PC-9 (cell line): ENCODE data around the gene NLN. TPM values are rescaled to one million over a fixed set of nuclear protein-coding genes. Genes with fewer than 3 reads are reported as not detected.

Experiments used
- BruUV-seq: library from RNA; stranded (reverse); fragments of 400-500 nt; replicated peaks from 2 replicates; lab custom pipeline; 2021; lab: Mats Ljungman, UMichigan
- CTCF ChIA-PET: fragments of 300-600 bp; sonication (Branson Sonifier 250); formaldehyde crosslinking; loops from one replicate; lab custom pipeline; 2022; ENCODE audit warnings: antibody characterized with exemption; lab: Charles Lee
- POLR2A ChIA-PET: fragments of 300-600 bp; sonication (Branson Sonifier 250); formaldehyde crosslinking; loops from one replicate; lab custom pipeline; 2022; ENCODE audit warnings: antibody characterized with exemption; ENCODE audit not compliant: unreplicated experiment; lab: Charles Lee
- DNase-seq, 2 experiments: peaks; one replicate each; pipeline versions ENCODE4 v3.0.0 to v3.0.0-alpha.2; 2015 to 2022; ENCODE audit warnings: mixed read lengths in 1 of 2
- H2AFZ ChIP-seq: fragments of 200-600 bp; sonication (generic); 2 replicates; pipeline ENCODE4 v1.8.1; 2017; ENCODE audit warnings: antibody characterized with exemption
- H3F3A ChIP-seq: fragments of 200-600 bp; sonication (generic); 2 replicates; pipeline ENCODE4 v1.8.1; 2017; ENCODE audit warnings: antibody characterized with exemption, mild to moderate bottlenecking, low read depth; ENCODE audit not compliant: insufficient read depth
- H3K27ac ChIP-seq: fragments of 200-600 bp; sonication (generic); 2 replicates; pipeline ENCODE4 v1.6.1; 2016; ENCODE audit warnings: mixed run types
- H3K27me3 ChIP-seq: fragments of 200-600 bp; sonication (generic); 2 replicates; pipeline ENCODE4 v1.6.1; 2016; ENCODE audit warnings: low read depth, mixed run types; ENCODE audit not compliant: insufficient read depth
- H3K36me3 ChIP-seq: fragments of 200-600 bp; sonication (generic); 2 replicates; pipeline ENCODE4 v1.6.1; 2016; ENCODE audit warnings: low read depth, mixed run types
- H3K4me1 ChIP-seq: fragments of 200-600 bp; sonication (generic); replicated peaks from 2 replicates; pipeline ENCODE4 v1.6.1; 2016; ENCODE audit warnings: mixed run types; ENCODE audit not compliant: insufficient read depth
- H3K4me2 ChIP-seq: fragments of 200-600 bp; sonication (generic); 2 replicates; pipeline ENCODE4 v1.6.1; 2017; ENCODE audit warnings: mixed run types
- H3K4me3 ChIP-seq: fragments of 200-600 bp; sonication (generic); 2 replicates; pipeline ENCODE4 v1.6.1; 2016; ENCODE audit warnings: mixed run types
- H3K79me2 ChIP-seq: fragments of 200-600 bp; sonication (generic); 2 replicates; pipeline ENCODE4 v1.6.1; 2017; ENCODE audit warnings: low read depth, mixed run types
- H3K9me2 ChIP-seq: fragments of 200-600 bp; sonication (generic); 2 replicates; pipeline ENCODE4 v1.8.1; 2017; ENCODE audit warnings: mild to moderate bottlenecking; ENCODE audit not compliant: insufficient read depth
- H3K9me3 ChIP-seq: fragments of 200-600 bp; sonication (generic); 2 replicates; pipeline ENCODE4 v1.8.1; 2016; ENCODE audit warnings: low read depth; ENCODE audit not compliant: insufficient read depth
- H4K20me1 ChIP-seq: fragments of 200-600 bp; sonication (generic); 2 replicates; pipeline ENCODE4 v1.8.1; 2017; ENCODE audit not compliant: insufficient read depth
- EZH2 ChIP-seq: fragments of 200-600 bp; sonication (generic); IDR thresholded peaks from 2 replicates; pipeline ENCODE4 v1.8.0; 2017; ENCODE audit warnings: antibody characterized with exemption, low read depth
- intact Hi-C: fragments of 100-400 bp; cut with micrococcal nuclease; formaldehyde crosslinking; loops from one replicate; pipeline ENCODE4 v1.10.0; 2022; ENCODE audit not compliant: unreplicated experiment
- total RNA-seq: library from RNA; stranded (reverse); gene quantifications from 2 replicates; pipeline ENCODE4 v1.2.3, GENCODE V29; 2021
- TF ChIP-seq, protein P1 (sequence below): fragments of 200-600 bp; sonication (generic); conservative IDR thresholded peaks from 2 replicates; pipeline ENCODE4 v1.6.1; 2017; ENCODE audit warnings: mixed run types, antibody characterized with exemption, mild to moderate bottlenecking, moderate library complexity

Gene NLN
- total RNA-seq, 1 experiment from 2014 or later, result 56.7 TPM

DNA sequence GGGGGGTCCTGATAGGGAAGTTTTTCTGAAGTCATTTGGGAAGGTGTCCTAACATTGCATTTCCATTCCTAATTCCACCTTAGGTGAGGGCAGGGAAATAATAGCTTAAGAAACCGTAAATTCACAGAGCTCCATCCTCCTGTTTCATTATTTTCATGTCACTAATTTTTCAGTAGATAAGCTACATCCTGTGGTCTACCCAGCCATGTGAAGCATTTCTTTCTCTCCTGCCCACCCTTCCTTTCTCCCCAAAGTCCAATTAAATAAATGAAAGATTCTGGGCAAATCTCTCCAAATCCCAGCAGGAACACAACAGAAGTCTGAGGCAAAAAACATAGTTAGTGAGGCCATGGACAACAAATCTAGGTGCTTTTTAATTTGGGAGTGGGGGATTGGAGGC lies 109.3 kb downstream of the NLN start:
- Histone ChIP-seq H3K27ac (no peak overlapping the region), H4K20me1 (no peaks in the 10 kb centered on the region), H3K9me2 (no peaks in the 10 kb centered on the region), H3K4me1 (no peaks in the 10 kb centered on the region), H3K9me3 (no peaks in the 10 kb centered on the region), H3K36me3 (no peaks in the 10 kb centered on the region; the same call in 1 of the 2 replicates), H2AFZ (no peak overlapping the region), H3K4me2 (no peak overlapping the region), H3F3A (no peaks in the 10 kb centered on the region; the same call in 1 of the 2 replicates), H3K27me3 (no peaks in the 10 kb centered on the region), H3K4me3 (no peak overlapping the region), H3K79me2 (no peaks in the 10 kb centered on the region)
- ChIA-PET CTCF (no interaction called here), POLR2A (no interaction called here)
- no peak for TF ChIP-seq EZH2
- TF ChIP-seq, protein P1, sequence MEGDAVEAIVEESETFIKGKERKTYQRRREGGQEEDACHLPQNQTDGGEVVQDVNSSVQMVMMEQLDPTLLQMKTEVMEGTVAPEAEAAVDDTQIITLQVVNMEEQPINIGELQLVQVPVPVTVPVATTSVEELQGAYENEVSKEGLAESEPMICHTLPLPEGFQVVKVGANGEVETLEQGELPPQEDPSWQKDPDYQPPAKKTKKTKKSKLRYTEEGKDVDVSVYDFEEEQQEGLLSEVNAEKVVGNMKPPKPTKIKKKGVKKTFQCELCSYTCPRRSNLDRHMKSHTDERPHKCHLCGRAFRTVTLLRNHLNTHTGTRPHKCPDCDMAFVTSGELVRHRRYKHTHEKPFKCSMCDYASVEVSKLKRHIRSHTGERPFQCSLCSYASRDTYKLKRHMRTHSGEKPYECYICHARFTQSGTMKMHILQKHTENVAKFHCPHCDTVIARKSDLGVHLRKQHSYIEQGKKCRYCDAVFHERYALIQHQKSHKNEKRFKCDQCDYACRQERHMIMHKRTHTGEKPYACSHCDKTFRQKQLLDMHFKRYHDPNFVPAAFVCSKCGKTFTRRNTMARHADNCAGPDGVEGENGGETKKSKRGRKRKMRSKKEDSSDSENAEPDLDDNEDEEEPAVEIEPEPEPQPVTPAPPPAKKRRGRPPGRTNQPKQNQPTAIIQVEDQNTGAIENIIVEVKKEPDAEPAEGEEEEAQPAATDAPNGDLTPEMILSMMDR, result no peak
- no peak for DNase-seq
- no TSS peak for BruUV-seq
- intact Hi-C loops, result no loop called here

DNA sequence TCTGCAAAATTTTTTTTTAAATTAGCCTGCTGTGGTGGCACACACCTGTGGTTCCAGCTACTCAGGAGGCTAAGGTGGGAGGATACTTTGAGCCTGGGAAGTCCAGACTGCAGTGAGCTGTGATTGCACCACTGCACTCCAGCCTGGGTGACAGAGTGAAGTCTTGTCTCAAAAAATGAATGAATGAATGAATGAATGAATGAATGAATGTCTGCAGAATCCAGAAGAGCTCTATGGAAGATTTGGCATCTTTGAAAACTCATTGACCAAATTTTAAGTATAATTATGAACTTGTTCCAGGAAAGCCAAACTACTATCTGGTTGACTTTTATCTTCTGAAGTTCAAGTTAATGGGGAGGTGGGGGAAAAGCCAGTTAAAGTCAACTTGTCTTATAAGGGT lies 110.1 kb downstream of the NLN start:
- ChIA-PET POLR2A (no interaction called here), CTCF (interaction anchor here (0.6 kb wide), 1 partner anchor 62 kb away, joined by 10 read pairs; no protein-coding TSS in a partner anchor)
- Histone ChIP-seq H3K9me3 (no peaks in the 10 kb centered on the region), H2AFZ (no peak overlapping the region), H3K27me3 (no peaks in the 10 kb centered on the region), H3K9me2 (no peaks in the 10 kb centered on the region), H3K4me2 (no peak overlapping the region), H3K79me2 (no peaks in the 10 kb centered on the region), H4K20me1 (no peaks in the 10 kb centered on the region), H3K27ac (no peak overlapping the region), H3K4me3 (no peak overlapping the region), H3F3A (no peaks in the 10 kb centered on the region; the same call in 1 of the 2 replicates), H3K36me3 (no peaks in the 10 kb centered on the region; the same call in 1 of the 2 replicates), H3K4me1 (no peaks in the 10 kb centered on the region)
- DNase-seq, result no peak
- TF ChIP-seq EZH2, result no peak
- TF ChIP-seq, protein P1, result no peak
- no TSS peak for BruUV-seq
- intact Hi-C loops, result no loop called here

DNA sequence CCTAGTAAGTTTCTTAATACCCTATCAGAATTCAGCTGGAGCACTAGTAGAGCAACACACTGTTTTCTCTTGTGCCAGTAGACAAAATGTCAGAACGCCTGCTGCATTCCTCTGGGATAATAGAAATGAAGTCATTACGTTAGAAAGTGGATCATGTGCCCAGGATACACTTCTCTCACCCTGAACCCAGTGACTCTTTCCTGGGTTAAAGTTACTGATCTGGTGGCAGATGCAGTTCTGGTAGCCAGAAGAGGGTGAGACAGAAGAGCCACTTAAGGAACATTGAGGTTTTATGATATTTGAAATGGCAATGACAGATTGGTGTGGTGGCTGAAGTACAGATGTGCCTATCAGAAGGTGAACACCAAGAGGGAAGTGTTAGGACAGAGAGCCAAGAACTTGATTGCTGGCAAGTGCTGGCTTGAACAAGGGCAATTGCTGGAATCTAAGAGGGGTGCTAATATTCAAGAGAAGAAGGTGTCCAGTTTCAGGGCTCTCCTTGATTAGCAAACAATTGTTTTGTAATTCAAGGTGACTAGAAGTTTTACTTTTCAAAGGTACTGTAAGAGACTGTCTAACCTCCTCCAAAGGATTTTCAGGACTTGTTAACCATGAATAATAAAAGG lies 110.7 kb downstream of the NLN start:
- no peak for TF ChIP-seq EZH2
- TF ChIP-seq, protein P1, result no peak
- H3K27ac ChIP-seq, result no peak overlapping the region
- no peak for DNase-seq
- intact Hi-C loops, result no loop called here
- no peaks in the 10 kb centered on the region for H3K9me3 ChIP-seq
- H3F3A ChIP-seq, result no peaks in the 10 kb centered on the region; the same call in 1 of the 2 replicates
- POLR2A ChIA-PET, result no interaction called here
- H3K27me3 ChIP-seq, result no peaks in the 10 kb centered on the region
- no peaks in the 10 kb centered on the region for H3K4me1 ChIP-seq
- no peaks in the 10 kb centered on the region for H3K36me3 ChIP-seq
- H3K4me2 ChIP-seq, result no peak overlapping the region
- no peak overlapping the region for H2AFZ ChIP-seq
- H4K20me1 ChIP-seq, result no peaks in the 10 kb centered on the region
- H3K79me2 ChIP-seq, result no peaks in the 10 kb centered on the region
- H3K4me3 ChIP-seq, result no peak overlapping the region
- CTCF ChIA-PET, result no interaction called here
- no TSS peak for BruUV-seq
- no peaks in the 10 kb centered on the region for H3K9me2 ChIP-seq
